ENCODE measurements around the gene STAM.

Gene STAM

DNA sequence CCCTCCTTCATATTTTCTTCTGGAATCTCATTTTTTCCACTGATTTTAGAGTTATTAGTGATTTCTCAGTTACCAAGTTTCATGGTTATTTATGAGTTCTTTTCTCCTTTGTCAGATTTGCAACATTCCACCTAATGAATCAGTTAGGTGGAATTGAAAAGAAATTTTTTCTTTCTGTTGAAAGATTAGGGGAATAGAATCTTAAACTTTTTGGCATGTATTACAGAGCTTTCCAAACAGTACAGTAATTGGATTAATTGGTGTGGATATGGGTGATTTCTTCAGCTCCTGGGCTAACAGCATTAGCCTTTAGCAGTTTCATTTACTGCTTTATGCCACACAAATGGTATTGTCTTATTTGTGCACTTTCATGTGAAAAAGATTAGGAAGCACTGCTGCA, 17.0 kb downstream of the STAM start:
- Histone ChIP-seq H3K36me3 (peaks cover 20% of the 10 kb centered on the region), H3K4me1 (ENCODE audit: control insufficient read depth in 1 of 2, insufficient read depth in 1 of 2, low read depth in 1 of 2, low read length in 1 of 2) (peaks cover 0 to 10% of the 10 kb centered on the region in 2 experiments), H3K9me3 (no peaks in the 10 kb centered on the region), H3K4me3 (ENCODE audit: low read depth in 1 of 2, low read length in 1 of 2) (no peak overlapping the region), H3K27me3 (no peaks in the 10 kb centered on the region), H3K27ac (no peak overlapping the region)
- TF ChIP-seq, protein P1, sequence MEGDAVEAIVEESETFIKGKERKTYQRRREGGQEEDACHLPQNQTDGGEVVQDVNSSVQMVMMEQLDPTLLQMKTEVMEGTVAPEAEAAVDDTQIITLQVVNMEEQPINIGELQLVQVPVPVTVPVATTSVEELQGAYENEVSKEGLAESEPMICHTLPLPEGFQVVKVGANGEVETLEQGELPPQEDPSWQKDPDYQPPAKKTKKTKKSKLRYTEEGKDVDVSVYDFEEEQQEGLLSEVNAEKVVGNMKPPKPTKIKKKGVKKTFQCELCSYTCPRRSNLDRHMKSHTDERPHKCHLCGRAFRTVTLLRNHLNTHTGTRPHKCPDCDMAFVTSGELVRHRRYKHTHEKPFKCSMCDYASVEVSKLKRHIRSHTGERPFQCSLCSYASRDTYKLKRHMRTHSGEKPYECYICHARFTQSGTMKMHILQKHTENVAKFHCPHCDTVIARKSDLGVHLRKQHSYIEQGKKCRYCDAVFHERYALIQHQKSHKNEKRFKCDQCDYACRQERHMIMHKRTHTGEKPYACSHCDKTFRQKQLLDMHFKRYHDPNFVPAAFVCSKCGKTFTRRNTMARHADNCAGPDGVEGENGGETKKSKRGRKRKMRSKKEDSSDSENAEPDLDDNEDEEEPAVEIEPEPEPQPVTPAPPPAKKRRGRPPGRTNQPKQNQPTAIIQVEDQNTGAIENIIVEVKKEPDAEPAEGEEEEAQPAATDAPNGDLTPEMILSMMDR (IDR thresholded peaks at IDR 0.05): no peak

DNA sequence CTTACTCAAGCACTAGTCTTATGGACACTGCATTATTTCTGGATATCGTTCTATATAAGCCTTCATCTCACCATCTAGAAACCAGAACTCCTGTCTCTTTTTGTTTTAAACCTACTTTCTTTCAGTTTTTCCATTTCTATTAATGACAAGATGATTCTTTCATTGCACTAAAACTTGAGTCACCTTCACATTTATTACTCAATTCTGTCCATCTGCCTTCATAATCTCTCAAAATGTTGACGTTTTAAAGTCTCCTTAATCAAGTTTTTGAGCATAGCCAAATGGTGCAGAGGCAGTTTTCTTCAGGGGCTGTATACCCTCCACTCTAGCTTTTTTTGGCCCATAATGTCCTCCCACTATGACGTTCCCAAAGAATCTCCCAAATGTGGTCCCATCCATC, 17.6 kb downstream of the STAM start:
- Histone ChIP-seq H3K27me3 (no peaks in the 10 kb centered on the region), H3K9me3 (no peaks in the 10 kb centered on the region), H3K4me1 (ENCODE audit: control insufficient read depth in 1 of 2, insufficient read depth in 1 of 2, low read depth in 1 of 2, low read length in 1 of 2) (peaks cover 0 to 13% of the 10 kb centered on the region in 2 experiments), H3K27ac (no peak overlapping the region), H3K36me3 (peaks cover 20% of the 10 kb centered on the region), H3K4me3 (ENCODE audit: low read depth in 1 of 2, low read length in 1 of 2) (no peak overlapping the region)
- TF ChIP-seq, protein P1 (IDR thresholded peaks at IDR 0.05): no peak

DNA sequence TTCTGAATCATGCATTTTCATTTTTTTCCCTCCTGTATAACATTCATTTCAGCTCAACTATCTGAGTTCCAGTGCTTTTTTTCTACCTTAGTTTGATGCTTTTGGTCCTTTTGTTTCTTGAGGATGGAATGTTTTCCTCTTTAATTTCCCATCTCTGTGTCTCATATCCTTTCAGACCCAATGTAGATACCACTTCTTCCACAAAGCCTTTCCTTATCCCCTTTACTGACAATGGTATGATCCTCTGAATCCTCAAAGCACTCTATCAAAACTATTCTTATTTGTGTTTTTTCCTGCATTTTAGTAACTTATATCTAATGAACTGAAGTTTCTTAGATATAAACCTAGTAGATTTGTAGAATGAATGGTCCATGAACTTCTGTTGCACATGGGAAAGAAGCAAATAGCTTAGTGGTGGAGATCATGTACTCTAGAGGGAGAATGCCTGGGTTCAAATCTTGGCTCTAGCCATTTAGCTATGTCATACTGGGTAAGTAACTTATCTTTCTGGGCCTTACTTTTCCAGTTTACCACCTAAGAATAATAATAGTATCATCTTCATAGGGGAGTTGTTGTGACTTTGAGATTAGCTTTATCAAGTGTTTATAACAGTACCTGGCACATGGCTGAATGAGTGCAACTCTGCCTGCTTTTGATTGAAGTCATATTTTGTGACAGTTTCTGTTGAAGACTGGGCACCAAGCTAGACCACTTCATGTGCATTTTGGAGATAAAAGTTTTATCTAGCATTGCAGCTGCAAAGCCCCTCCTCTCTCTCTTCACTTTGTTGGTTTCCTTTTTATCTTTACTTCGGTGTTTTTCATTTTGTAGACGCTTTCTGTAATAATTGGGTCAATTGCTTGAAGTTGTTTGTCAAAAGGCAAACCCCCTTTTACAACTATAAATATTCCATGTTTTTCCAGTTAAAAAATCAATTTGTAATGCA, 18.5 kb downstream of the STAM start:
- H3K27ac ChIP-seq: no peak overlapping the region
- H3K4me3 ChIP-seq (ENCODE audit: low read depth in 1 of 2, low read length in 1 of 2): no peak overlapping the region
- TF ChIP-seq, protein P1 (IDR thresholded peaks at IDR 0.05): no peak
- H3K36me3 ChIP-seq: peaks cover 20% of the 10 kb centered on the region
- peaks cover 0 to 13% of the 10 kb centered on the region in 2 experiments for H3K4me1 ChIP-seq (ENCODE audit: control insufficient read depth in 1 of 2, insufficient read depth in 1 of 2, low read depth in 1 of 2, low read length in 1 of 2)
- no peaks in the 10 kb centered on the region for H3K9me3 ChIP-seq
- no peaks in the 10 kb centered on the region for H3K27me3 ChIP-seq

DNA sequence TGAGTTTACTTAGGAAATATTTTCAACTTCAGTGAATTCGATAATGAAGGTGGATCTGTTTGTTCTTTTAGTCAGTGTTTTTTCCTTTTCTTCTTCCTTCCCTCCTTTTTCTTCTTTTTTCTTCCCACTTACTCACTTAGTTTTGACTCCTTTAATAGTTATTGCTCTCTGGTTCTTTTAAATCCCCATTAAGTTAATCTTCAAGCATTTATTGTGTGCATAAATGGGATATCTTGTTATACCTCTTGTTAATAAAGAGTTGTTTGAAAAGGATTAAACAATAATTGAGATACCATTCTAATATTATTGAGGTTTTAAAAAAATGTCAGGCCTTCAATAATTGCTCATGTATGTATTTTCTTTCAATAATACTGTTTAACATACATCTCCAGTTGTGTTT, 19.5 kb downstream of the STAM start:
- Histone ChIP-seq H3K36me3 (peaks cover 20% of the 10 kb centered on the region), H3K9me3 (no peaks in the 10 kb centered on the region), H3K4me3 (ENCODE audit: low read depth in 1 of 2, low read length in 1 of 2) (no peak overlapping the region), H3K4me1 (ENCODE audit: control insufficient read depth in 1 of 2, insufficient read depth in 1 of 2, low read depth in 1 of 2, low read length in 1 of 2) (peaks cover 0 to 13% of the 10 kb centered on the region in 2 experiments), H3K27ac (no peak overlapping the region), H3K27me3 (no peaks in the 10 kb centered on the region)
- TF ChIP-seq, protein P1 (IDR thresholded peaks at IDR 0.05): no peak

DNA sequence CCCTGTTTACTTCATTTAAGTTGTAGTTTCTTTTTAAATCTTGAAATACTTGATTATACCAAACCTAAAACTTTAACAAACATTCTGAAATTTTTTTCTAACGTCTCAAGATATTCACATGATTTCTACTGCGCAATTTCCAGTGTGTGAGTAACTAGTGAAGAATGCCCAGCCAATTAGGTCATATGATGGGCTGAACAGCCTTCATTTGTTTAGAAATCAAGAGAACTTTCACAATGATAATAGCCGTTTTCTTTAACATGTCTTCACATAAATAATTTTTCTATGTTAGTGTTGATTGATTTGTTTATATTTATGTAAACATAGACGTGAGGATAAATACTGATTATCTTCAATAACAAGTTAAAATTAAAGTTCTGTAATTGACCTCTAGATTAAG, 21.8 kb downstream of the STAM start:
- Histone ChIP-seq H3K36me3 (peaks cover 16% of the 10 kb centered on the region), H3K4me1 (ENCODE audit: control insufficient read depth in 1 of 2, insufficient read depth in 1 of 2, low read depth in 1 of 2, low read length in 1 of 2) (peaks cover 0 to 13% of the 10 kb centered on the region in 2 experiments), H3K9me3 (no peaks in the 10 kb centered on the region), H3K4me3 (ENCODE audit: low read depth in 1 of 2, low read length in 1 of 2) (no peak overlapping the region), H3K27ac (peak overlapping the region; percentile 7), H3K27me3 (no peaks in the 10 kb centered on the region)
- TF ChIP-seq, protein P1 (IDR thresholded peaks at IDR 0.05): no peak
